Measurements from ENCODE around the gene HSDL1. TPM values are rescaled to one million over a fixed set of nuclear protein-coding genes. Genes with fewer than 3 reads are reported as not detected.

The HSDL1 gene
- total RNA-seq, 2 donors from 2014 or later: 14.6 to 15.4 TPM

DNA sequence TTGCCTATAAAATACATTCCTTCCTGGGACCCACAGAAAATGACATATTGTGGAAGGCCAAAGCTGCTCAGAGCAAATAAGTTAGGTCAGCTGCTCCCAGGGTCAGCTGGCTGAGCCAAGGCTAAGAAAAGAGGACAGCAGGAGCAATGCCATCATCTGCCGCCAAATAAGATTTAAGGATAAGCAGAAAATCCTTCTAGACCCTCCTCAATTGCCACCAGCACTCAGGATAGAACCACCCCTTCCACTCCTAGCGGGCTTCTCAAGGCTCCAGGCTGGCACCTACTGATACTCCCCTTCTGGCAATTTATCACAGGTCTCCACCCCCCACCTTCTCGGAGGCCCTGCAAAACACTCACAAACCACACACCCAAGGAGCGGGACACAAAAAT, 51.1 kb downstream of the HSDL1 start:
- Histone ChIP-seq H3K36me3 (peaks cover 83% of the 10 kb centered on the region), H3K9me3 (no peaks in the 10 kb centered on the region), H3K27ac (no peak overlapping the region), H3K27me3 (no peaks in the 10 kb centered on the region), H3K4me3 (no peak overlapping the region), H3K4me1 (peaks cover 0 to 5% of the 10 kb centered on the region in 2 donors)
- DNase-seq (ENCODE audit: low spot score): no peak
- TF ChIP-seq, protein P1, sequence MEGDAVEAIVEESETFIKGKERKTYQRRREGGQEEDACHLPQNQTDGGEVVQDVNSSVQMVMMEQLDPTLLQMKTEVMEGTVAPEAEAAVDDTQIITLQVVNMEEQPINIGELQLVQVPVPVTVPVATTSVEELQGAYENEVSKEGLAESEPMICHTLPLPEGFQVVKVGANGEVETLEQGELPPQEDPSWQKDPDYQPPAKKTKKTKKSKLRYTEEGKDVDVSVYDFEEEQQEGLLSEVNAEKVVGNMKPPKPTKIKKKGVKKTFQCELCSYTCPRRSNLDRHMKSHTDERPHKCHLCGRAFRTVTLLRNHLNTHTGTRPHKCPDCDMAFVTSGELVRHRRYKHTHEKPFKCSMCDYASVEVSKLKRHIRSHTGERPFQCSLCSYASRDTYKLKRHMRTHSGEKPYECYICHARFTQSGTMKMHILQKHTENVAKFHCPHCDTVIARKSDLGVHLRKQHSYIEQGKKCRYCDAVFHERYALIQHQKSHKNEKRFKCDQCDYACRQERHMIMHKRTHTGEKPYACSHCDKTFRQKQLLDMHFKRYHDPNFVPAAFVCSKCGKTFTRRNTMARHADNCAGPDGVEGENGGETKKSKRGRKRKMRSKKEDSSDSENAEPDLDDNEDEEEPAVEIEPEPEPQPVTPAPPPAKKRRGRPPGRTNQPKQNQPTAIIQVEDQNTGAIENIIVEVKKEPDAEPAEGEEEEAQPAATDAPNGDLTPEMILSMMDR (IDR thresholded peaks at IDR 0.05): no peak

DNA sequence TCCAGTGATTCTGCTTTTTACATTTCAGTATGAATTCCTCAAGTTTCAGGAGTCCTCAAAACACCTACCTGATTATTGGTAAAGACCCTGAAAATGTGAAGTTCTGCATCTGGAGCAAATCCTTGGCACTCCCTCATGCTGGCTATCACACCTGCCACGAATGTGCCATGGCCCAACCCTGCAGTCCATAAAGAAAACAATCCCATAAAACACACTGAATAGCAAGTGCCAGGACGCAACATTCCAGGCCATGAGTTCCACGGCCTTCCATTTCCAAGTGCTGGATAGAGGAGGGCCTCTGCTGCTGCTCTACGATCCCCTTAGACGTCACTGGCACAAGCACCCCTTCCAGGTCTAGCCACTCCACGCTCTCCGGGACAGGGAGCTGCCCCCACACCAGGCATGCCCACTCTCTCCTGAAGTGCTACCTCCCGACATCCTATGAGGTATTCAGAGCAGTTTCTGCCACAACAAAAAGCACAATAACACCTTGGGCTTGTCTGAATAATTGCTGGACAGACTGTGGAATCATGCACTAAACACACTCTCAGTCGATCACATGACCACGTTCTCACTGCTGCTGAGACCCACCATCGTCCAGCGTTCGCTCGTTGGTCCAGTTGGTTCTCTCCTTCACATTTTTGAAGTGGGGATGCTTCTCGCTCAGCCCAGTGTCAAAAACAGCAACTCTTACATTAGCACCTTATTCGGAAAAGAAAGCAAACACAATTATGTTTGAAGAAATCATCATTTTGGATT, 51.7 kb downstream of the HSDL1 start:
- Histone ChIP-seq H3K4me3 (no peak overlapping the region), H3K9me3 (no peaks in the 10 kb centered on the region), H3K27me3 (no peaks in the 10 kb centered on the region), H3K27ac (no peak overlapping the region), H3K36me3 (peaks cover 83% of the 10 kb centered on the region), H3K4me1 (peaks cover 0 to 5% of the 10 kb centered on the region in 2 donors)
- no peak for DNase-seq (ENCODE audit: low spot score)
- TF ChIP-seq, protein P1 (IDR thresholded peaks at IDR 0.05): no peak

DNA sequence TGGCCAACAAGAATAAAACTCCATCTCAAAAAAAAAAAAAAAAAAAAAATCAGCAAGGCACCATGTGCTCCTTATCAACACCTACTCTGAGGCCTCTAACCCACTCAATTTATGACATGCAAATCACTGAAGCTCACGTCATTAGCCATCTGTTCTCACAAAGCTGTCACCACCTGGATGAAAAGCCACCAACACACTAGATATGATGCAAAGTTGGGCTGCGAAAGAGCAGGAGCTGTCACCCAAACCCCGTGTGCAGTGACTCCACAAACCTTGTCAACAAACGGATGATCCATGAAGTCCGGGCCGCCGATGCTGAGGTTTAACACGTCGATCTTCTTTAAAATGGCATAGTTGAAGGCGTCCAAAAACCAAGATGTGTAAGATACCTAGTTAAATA, 53.5 kb downstream of the HSDL1 start:
- Histone ChIP-seq H3K9me3 (no peaks in the 10 kb centered on the region), H3K4me1 (peaks cover 0 to 5% of the 10 kb centered on the region in 2 donors), H3K27me3 (no peaks in the 10 kb centered on the region), H3K27ac (peak overlapping the region; percentile 42 to 45), H3K4me3 (no peak overlapping the region), H3K36me3 (peaks cover 89% of the 10 kb centered on the region)
- TF ChIP-seq, protein P1 (IDR thresholded peaks at IDR 0.05): no peak
- no peak for DNase-seq (ENCODE audit: low spot score)

DNA sequence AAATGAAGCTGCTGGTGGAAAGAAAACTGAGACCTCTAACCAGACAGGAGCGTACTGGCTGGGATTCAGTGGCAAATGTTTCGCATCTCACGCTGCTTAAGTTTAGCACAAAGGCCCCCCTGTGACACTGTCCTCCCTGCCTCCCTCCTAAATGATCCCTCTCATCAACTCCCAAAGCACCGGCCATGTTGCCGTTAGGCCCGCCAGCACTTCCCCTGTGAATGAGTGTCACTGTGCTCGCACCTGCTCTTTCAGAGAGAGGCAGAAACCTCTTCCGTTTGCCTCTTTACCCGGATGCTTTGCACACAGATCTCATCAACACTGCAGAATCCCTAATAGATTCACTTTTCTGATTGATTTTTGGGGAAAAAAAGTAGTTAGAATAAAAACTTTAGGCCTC, 54.8 kb downstream of the HSDL1 start:
- DNase-seq (ENCODE audit: low spot score): no peak
- TF ChIP-seq, protein P1 (IDR thresholded peaks at IDR 0.05): no peak
- peaks cover 86% of the 10 kb centered on the region for H3K36me3 ChIP-seq
- no peak overlapping the region for H3K4me3 ChIP-seq
- peaks cover 0 to 15% of the 10 kb centered on the region in 2 donors for H3K4me1 ChIP-seq
- H3K27ac ChIP-seq: peak overlapping the region in 1 of 2 donors; percentile 76
- H3K9me3 ChIP-seq: no peaks in the 10 kb centered on the region
- H3K27me3 ChIP-seq: no peaks in the 10 kb centered on the region

DNA sequence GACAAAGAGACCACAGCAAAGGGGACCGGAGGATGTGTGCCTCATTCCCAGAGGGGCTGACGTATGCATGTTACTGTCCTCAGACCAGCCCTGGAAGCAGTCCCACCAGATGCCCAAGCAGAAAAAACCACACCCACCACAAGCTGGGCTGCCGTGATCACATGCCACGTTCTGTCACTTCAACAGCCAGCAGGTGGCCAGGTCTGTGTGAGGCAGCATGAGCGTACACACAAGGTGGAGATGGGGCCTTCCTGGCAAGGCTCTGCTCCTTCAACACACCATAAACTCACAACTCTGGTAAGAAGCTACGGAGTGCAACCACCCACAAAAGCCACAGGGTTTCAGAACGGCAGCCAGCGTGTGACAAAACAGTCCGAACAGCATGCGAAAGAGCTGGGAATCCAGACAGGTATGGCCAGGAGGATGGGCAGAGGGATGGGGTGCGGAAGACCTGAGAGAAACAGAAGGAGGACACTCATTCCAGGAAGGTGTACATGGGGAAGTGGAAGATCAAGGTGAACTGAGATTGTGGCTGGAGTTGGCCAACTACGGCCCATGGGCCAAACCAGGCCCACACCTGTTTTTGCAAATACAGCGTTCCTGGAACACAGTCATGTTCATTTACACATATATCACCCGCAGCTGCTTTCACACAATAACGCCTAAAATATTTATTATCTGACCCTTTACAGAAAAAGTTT, 56.1 kb downstream of the HSDL1 start:
- H3K27ac ChIP-seq: peak overlapping the region; percentile 76 to 85
- no peak overlapping the region for H3K4me3 ChIP-seq
- H3K36me3 ChIP-seq: peaks cover 87% of the 10 kb centered on the region
- peaks cover 0 to 22% of the 10 kb centered on the region in 2 donors for H3K4me1 ChIP-seq
- DNase-seq (ENCODE audit: low spot score): no peak
- no peaks in the 10 kb centered on the region for H3K9me3 ChIP-seq
- no peaks in the 10 kb centered on the region for H3K27me3 ChIP-seq
- TF ChIP-seq, protein P1 (IDR thresholded peaks at IDR 0.05): no peak

Data from right atrium auricular region (tissue), 2 donors.